Spinal cord (tissue), 10 donors: ENCODE data around the gene MARCHF10. TPM values are rescaled to one million over a fixed set of nuclear protein-coding genes. Genes with fewer than 3 reads are reported as not detected.
"Not testable (repeated sequence)": the region's sequence is repeated elsewhere in the genome, so short reads cannot be mapped to it uniquely, and the experiment has no call there.

Experiments
- DNase-seq, 6 donors: peaks; one replicate each; pipeline versions ENCODE4 v3.0.0 to v3.0.0-alpha.2; 2013 to 2015; ENCODE audit warnings: low spot score in 6 of 6, low read depth in 4 of 6
- H3K27ac ChIP-seq: one replicate; pipeline ENCODE4 v1.5.1; 2013; ENCODE audit warnings: low read depth, low read length, control low read depth
- H3K27me3 ChIP-seq: one replicate; pipeline ENCODE4 v1.6.1; 2013; ENCODE audit warnings: low read length; ENCODE audit not compliant: control insufficient read depth, insufficient read depth
- H3K36me3 ChIP-seq: one replicate; pipeline ENCODE4 v1.6.1; 2013; ENCODE audit warnings: low read length; ENCODE audit not compliant: control insufficient read depth, insufficient read depth
- H3K4me1 ChIP-seq: one replicate; pipeline ENCODE4 v1.6.1; 2013; ENCODE audit warnings: low read length; ENCODE audit not compliant: control insufficient read depth, insufficient read depth
- H3K4me3 ChIP-seq: one replicate; pipeline ENCODE4 v1.5.1; 2013; ENCODE audit warnings: low read depth, low read length, control low read depth
- H3K9me3 ChIP-seq: one replicate; pipeline ENCODE4 v1.6.1; 2013; ENCODE audit warnings: low read length; ENCODE audit not compliant: control insufficient read depth, insufficient read depth
- WGBS: methylation state at CpG from one replicate; pipeline ENCODE4 v1.1.5; 2013; ENCODE audit warnings: missing lambda C conversion rate; ENCODE audit not compliant: insufficient coverage; 5-methylcytosine and 5-hydroxymethylcytosine counted together
- polyA plus RNA-seq, 2 donors: library from polyadenylated mRNA; unstranded; fragments of 120-200 nt; gene quantifications; one replicate each; pipeline ENCODE4 v1.2.1, GENCODE V29; 2013; ENCODE audit not compliant: insufficient read length in 2 of 2
- total RNA-seq, 2 donors: library from RNA; depleted of rRNA in 1 of 2; stranded (reverse); fragments of 120-200 nt in 1 of 2; fragments of >200 nt in 1 of 2; gene quantifications; one replicate each; pipeline versions ENCODE4 v1.2.3 to v1.2.4, GENCODE V29; 2013 to 2014
- donor health status: healthy.

MARCHF10 gene
- total and polyA plus RNA-seq, 4 donors, result 0.59 to 3.6 (median 2.6) TPM

DNA sequence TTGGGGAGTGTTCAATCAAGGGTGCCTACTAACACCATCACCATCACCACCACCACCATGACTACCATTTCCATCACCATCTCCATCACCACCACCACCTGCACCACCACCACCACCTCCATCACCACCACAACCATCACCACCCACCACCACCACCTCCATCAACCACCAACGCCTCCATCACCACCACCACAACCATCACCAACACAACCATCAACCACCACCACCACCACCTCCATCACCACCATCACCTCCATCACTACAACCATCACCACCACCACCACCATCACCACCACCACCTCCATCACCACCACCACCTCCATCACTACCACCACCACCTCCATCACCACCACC, 15.7 kb downstream of the MARCHF10 start:
- no peak for DNase-seq
- no peak overlapping the region for H3K27ac ChIP-seq
- no peaks in the 10 kb centered on the region for H3K36me3 ChIP-seq
- no peak overlapping the region for H3K4me3 ChIP-seq
- H3K9me3 ChIP-seq, result no peaks in the 10 kb centered on the region
- H3K4me1 ChIP-seq, result no peaks in the 10 kb centered on the region
- no peaks in the 10 kb centered on the region for H3K27me3 ChIP-seq
- WGBS, result 80% methylated on average over 1 of the region's 1 CpG

DNA sequence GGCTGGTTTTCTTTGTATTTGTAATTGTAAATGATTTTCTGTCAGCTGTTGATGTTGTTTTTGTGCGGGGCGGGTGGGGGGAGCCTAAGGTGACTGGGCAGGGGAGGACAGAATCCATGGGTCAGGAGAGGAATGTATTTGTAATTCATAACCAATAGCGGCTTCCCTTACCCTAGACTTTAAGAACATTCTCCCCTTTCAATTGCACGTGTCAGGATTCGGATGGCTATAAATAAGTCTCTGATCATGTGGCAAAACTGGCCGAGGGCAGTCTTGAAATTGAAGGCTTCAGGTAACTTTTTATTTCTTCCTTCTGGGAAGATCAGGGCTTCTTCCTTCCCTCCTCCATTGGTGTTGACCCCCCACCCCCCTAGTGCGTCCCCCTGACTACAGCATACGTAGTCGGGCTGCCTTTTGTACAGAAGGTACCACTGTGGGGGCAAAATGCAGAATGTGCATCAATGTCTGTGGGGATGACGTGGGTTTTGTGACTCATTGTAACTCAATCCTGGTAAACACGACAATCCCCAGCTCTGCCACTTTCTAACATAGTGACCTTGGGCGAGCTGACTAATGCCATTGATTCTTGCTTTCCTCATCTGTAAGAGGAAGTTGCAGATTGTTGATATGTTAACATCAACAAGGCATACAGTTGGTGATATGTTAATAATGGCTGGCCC, 16.2 kb downstream of the MARCHF10 start:
- H3K27ac ChIP-seq, result no peak overlapping the region
- no peak for DNase-seq
- no peaks in the 10 kb centered on the region for H3K4me1 ChIP-seq
- no peaks in the 10 kb centered on the region for H3K27me3 ChIP-seq
- no peaks in the 10 kb centered on the region for H3K36me3 ChIP-seq
- H3K9me3 ChIP-seq, result no peaks in the 10 kb centered on the region
- no peak overlapping the region for H3K4me3 ChIP-seq
- 60% methylated on average over 1 of the region's 12 CpGs for WGBS

DNA sequence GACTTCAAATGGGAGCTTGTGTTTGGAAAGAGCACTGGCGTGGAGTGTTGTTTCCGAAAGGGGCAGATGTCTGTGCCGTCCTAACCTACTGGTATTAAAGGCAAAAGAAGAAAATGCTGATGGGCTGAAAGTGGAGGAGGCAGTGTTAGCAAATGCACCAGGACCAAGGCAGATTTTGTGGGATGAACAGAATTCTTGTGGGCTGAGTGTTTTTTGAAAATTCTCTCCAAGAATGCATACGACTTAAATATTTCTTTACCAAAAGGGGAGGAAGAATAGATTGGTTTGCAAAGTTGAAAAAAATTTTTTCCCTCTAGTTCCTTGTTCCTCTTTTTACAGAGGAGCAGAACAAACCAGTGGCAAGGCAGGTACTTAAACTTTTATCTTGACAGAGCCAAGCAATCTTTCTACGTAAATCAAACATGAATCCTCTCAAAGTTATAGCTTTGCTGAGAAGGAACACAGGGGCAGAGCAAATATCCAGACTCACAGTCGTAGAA, 16.8 kb downstream of the MARCHF10 start:
- Histone ChIP-seq H3K27ac (no peak overlapping the region), H3K4me3 (no peak overlapping the region), H3K27me3 (no peaks in the 10 kb centered on the region), H3K4me1 (no peaks in the 10 kb centered on the region), H3K36me3 (no peaks in the 10 kb centered on the region), H3K9me3 (no peaks in the 10 kb centered on the region)
- 67% methylated on average over 5 of the region's 6 CpGs for WGBS
- DNase-seq, result no peak

DNA sequence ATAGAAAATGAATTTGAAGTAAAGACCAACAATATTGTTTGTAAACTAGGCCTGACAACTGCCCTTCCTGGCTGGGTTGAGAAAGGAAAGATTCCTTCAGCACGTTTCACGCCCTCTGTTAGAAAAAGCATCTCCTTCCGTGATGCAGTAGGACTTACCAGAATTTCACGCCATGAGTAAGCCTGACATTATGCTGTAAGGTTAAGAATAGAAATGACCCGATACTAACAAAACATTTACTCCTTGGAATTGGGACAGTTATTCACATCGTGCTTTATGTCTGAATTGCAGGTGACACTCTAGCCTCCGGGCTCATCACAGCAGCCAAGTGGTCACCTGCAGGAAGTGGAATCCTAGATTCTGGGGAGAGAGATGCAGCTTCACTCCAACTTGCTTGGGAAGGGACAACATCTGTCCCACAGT, 17.5 kb downstream of the MARCHF10 start:
- no peak for DNase-seq
- no peaks in the 10 kb centered on the region for H3K4me1 ChIP-seq
- H3K4me3 ChIP-seq, result no peak overlapping the region
- H3K36me3 ChIP-seq, result no peaks in the 10 kb centered on the region
- H3K27ac ChIP-seq, result no peak overlapping the region
- H3K27me3 ChIP-seq, result no peaks in the 10 kb centered on the region
- 44% methylated on average over 2 of the region's 7 CpGs for WGBS
- H3K9me3 ChIP-seq, result no peaks in the 10 kb centered on the region

DNA sequence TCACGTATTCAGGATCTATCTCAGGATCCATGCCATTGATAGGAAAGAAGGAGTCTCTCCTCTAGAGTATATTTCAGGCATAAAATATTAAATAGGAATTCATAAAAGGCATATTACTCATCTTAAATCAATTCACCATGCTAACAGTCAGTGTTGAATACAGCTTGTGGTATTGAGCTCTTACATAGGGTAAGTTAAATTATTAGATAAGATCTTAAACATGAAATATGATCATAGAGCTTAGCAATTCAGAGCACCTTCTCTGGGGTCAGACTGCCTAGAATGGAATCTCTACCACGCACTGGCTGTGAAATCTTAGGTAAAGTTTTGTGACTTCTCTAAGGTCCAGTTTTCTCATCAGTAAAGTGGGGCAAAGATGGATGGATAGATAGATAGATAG, 20.7 kb downstream of the MARCHF10 start:
- Histone ChIP-seq H3K9me3 (no peaks in the 10 kb centered on the region), H3K4me3 (no peak overlapping the region), H3K27ac (no peak overlapping the region), H3K27me3 (no peaks in the 10 kb centered on the region), H3K4me1 (no peaks in the 10 kb centered on the region), H3K36me3 (no peaks in the 10 kb centered on the region)
- WGBS, result no CpG with 5 or more reads among the region's 2 CpGs
- DNase-seq, result no peak

DNA sequence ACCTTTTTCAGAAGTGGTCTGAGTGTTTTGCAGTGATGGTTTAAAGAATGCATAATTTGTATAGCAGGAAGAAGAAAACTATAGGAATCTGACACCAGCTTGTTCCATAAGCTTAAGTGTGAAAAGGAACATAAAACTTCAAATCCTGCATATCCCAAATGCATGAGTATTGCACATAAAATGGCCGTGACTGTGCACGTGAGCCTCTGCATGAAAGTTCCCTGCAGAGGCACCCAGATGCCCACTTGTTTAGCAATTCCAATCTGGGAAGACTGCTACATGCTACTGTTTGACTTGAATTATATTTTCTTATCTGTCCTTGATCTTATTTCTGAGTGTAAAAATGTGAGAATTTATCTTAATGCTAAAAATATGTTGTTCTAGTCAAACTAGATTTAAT, 21.5 kb downstream of the MARCHF10 start:
- H3K27ac ChIP-seq, result no peak overlapping the region
- no peaks in the 10 kb centered on the region for H3K4me1 ChIP-seq
- no peak overlapping the region for H3K4me3 ChIP-seq
- H3K36me3 ChIP-seq, result no peaks in the 10 kb centered on the region
- 79% methylated on average over 2 of the region's 2 CpGs for WGBS
- no peaks in the 10 kb centered on the region for H3K27me3 ChIP-seq
- H3K9me3 ChIP-seq, result no peaks in the 10 kb centered on the region
- DNase-seq, result no peak

DNA sequence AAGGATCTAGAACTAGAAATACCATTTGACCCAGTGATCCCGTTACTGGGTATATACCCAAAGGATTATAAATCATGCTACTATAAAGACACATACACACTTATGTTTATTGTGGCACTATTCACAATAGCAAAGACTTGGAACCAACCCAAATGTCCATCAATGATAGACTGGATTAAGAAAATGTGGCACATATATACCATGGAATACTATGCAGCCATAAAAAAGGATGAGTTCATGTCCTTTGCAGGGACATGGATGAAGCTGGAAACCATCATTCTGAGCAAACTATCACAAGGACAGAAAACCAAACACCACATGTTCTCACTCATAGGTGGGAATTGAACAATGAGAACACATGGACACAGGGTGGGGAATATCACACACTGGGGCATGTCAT, 22.1 kb downstream of the MARCHF10 start:
- not testable (repeated sequence) for H3K9me3 ChIP-seq, H3K36me3 ChIP-seq, DNase-seq, H3K4me1 ChIP-seq, H3K27me3 ChIP-seq, H3K27ac ChIP-seq, H3K4me3 ChIP-seq
- WGBS, result no CpG with 5 or more reads among the region's 1 CpG

DNA sequence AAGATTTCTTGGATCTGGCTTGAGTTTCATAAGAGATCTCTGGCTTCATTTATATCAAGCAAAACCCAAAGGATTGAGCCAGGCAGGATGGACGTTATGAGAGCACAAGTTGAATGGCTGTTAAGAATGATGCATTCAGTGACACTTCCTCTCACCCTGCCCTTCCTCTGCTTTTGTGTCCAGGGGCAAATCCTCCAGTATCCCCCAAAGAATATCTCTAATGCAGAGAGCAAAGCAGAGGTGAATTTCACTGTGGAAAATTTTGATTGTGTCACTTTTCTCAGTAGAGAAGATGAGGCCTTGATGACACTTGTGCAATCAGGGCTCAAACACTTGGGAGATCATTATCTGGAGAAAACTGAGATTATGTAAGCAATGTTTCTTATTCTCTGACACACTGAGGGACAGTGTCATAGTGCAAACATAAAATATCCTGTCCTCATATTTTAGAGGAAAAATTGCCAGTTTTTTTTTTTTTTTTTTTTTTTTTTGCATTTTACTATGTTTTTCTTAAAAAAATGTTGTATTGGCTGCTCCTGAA, 25.3 kb downstream of the MARCHF10 start:
- Histone ChIP-seq H3K36me3 (no peaks in the 10 kb centered on the region), H3K4me3 (no peak overlapping the region), H3K9me3 (no peaks in the 10 kb centered on the region), H3K27me3 (no peaks in the 10 kb centered on the region), H3K27ac (no peak overlapping the region), H3K4me1 (no peaks in the 10 kb centered on the region)
- DNase-seq, result no peak
- no CpG with 5 or more reads among the region's 1 CpG for WGBS

DNA sequence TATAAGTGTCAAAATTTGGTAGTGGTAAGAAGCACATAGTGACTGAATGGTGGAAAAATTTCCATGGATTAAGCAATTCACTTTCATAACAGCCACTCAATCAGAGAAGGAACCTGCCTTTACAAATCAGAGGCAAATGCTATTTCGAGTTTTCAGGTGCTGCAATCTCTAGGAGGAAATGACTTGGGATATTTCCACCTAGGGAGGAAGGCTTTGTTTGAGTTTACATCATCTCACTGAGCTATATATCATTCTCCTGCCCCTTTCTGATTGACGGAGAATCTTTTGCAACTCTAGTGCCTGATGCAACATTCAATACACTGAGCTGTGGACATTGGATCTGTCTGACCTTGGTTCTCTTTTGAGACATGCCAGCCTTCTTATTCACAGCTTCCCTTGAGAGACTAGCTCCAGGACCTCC, 26.3 kb downstream of the MARCHF10 start:
- no peaks in the 10 kb centered on the region for H3K27me3 ChIP-seq
- 60% methylated on average over 1 of the region's 2 CpGs for WGBS

DNA sequence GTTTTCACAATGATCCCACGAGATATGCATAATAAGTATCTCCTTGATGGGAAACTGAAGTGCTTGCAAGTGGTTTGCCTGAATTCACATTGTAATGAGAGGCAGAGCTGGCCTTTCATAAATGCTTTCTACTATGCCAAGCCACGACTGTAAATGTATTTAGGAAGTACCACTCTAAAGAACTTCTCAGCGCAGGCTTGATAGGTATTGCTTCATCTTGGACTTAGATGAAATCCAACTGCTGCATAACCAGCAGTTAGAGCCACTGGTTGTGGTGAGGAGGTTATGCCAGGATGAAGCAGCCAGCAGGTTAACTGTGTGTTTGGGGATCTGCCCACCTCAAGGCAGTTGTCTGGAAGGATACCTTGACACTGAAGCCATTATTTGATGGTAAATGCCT, 26.8 kb downstream of the MARCHF10 start:
- H3K36me3 ChIP-seq, result no peaks in the 10 kb centered on the region
- no peaks in the 10 kb centered on the region for H3K4me1 ChIP-seq
- no peak overlapping the region for H3K27ac ChIP-seq
- no peaks in the 10 kb centered on the region for H3K9me3 ChIP-seq
- WGBS, result 60% methylated on average over 1 of the region's 3 CpGs
- H3K27me3 ChIP-seq, result no peaks in the 10 kb centered on the region
- no peak overlapping the region for H3K4me3 ChIP-seq
- no peak for DNase-seq

More for the DNA sequence above, 26.3 kb downstream of the MARCHF10 start:
- Histone ChIP-seq H3K4me1 (no peaks in the 10 kb centered on the region), H3K9me3 (no peaks in the 10 kb centered on the region), H3K36me3 (no peaks in the 10 kb centered on the region), H3K4me3 (no peak overlapping the region), H3K27ac (no peak overlapping the region)
- no peak for DNase-seq
